Stomach (tissue), 4 donors: Measurements from ENCODE around the gene RAI1.

Experiments
- EP300 ChIP-seq: sonication (generic); formaldehyde crosslinking; IDR thresholded peaks from one replicate; pipeline ENCODE4 v1.6.1; 2017; ENCODE audit warnings: antibody characterized with exemption
- POLR2A ChIP-seq, 4 donors: fragments of 450-650 bp; IDR thresholded peaks; one replicate each; pipeline ENCODE4 v1.6.1; 2016; ENCODE audit warnings: antibody characterized with exemption in 4 of 4, control low read depth in 2 of 4, mild to moderate bottlenecking in 1 of 4, moderate library complexity in 1 of 4
- TF ChIP-seq, protein P1 (sequence below), 7 experiments: fragments of 450-650 bp in 4 of 7; fragments of 200-600 bp in 3 of 7; sonication (generic) in 3 of 7; IDR thresholded peaks; one replicate each; pipeline ENCODE4 v1.5.1; 2016 to 2019; ENCODE audit warnings: antibody characterized with exemption in 7 of 7, control low read depth in 2 of 7, mild to moderate bottlenecking in 1 of 7

DNA sequence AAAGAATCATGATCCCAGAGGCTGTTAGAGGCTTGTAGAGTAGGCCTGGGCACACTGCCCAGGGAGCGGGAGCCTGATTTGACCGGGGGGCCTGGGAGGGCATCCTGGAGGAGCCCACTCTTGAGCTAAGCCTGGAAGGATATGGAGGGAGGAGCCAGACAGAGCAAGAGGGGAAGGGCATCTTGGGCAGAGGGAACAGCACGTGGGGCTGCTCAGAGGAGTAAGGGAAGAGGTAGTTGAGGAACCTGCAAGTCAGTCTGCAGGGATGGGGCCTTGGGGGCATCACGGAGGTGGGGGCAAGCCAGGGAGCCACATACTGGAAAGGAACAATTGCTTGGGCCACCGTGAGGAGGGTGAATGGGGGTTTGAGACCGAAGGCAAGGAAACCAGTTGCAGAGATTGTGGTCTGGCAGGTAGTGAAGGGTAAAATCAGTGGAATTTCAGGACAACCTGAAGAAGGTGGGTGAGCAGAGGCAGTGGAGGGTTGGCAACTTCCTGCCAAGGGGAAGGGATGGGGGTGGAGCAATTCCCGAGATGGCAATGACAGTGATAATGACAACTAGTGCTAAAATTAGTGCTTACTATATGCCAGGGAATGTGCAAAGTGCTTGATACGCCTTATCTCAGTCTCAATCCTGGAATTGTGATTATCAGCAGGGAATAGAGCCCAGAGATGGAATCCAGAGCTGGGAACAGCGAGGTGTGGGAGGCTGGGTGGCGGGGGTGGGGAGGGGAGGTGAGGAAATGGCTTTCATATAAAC lies 9.7 kb upstream of the RAI1 start:
- TF ChIP-seq POLR2A (IDR thresholded peaks at IDR 0.05) (no peak), EP300 (no peak)
- TF ChIP-seq, protein P1, sequence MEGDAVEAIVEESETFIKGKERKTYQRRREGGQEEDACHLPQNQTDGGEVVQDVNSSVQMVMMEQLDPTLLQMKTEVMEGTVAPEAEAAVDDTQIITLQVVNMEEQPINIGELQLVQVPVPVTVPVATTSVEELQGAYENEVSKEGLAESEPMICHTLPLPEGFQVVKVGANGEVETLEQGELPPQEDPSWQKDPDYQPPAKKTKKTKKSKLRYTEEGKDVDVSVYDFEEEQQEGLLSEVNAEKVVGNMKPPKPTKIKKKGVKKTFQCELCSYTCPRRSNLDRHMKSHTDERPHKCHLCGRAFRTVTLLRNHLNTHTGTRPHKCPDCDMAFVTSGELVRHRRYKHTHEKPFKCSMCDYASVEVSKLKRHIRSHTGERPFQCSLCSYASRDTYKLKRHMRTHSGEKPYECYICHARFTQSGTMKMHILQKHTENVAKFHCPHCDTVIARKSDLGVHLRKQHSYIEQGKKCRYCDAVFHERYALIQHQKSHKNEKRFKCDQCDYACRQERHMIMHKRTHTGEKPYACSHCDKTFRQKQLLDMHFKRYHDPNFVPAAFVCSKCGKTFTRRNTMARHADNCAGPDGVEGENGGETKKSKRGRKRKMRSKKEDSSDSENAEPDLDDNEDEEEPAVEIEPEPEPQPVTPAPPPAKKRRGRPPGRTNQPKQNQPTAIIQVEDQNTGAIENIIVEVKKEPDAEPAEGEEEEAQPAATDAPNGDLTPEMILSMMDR (IDR thresholded peaks at IDR 0.05), result no peak
